ENCODE measurements around the gene EYA3. TPM values are rescaled to one million over a fixed set of nuclear protein-coding genes. Genes with fewer than 3 reads are reported as not detected.

Gene EYA3
- total and polyA plus RNA-seq, 2 of the 8 experiments (the other 6 are each of a cell fraction or from before 2014, with no cell fraction given), result 15.0 to 33.9 TPM

GRCh38 chr1:28056129-28056925 is 32.1 kb downstream of the EYA3 start (continued):
- TF ChIP-seq USF2 (IDR thresholded peaks at IDR 0.05; ENCODE audit: low read length), result no peak
- TF ChIP-seq JUN (IDR thresholded peaks at IDR 0.05; ENCODE audit: low read depth, low read length), result no peak
- TF ChIP-seq HDAC6 (IDR thresholded peaks at IDR 0.05; ENCODE audit: low read depth, low read length), result no peak
- TF ChIP-seq ATF2 (IDR thresholded peaks at IDR 0.05; ENCODE audit: low read length), result no peak
- TF ChIP-seq ASH2L (IDR thresholded peaks at IDR 0.05; ENCODE audit: low read length), result no peak
- TF ChIP-seq GABPA (IDR thresholded peaks at IDR 0.05; ENCODE audit: borderline replicate concordance, insufficient read depth, low read length), result no peak

Measured in H1 (cell line).